Bronchial epithelial cell (primary cell): ENCODE data around the gene CLCN1. TPM values are rescaled to one million over a fixed set of nuclear protein-coding genes. Genes with fewer than 3 reads are reported as not detected.

Experiments
- DNase-seq: peaks from one replicate; pipeline ENCODE4 v3.0.0-alpha.2; 2010; ENCODE audit warnings: low read depth
- FAIRE-seq: peaks from 2 replicates; lab custom pipeline; 2011; peaks lifted over from hg19 to GRCh38; lab: Jason Lieb, UNC
- H3K27me3 ChIP-seq: 2 replicates; pipeline ENCODE4 v1.5.1; 2011; ENCODE audit warnings: low read length; ENCODE audit not compliant: control insufficient read depth, insufficient read depth
- H3K36me3 ChIP-seq: 2 replicates; pipeline ENCODE4 v1.5.1; 2011; ENCODE audit warnings: low read length; ENCODE audit not compliant: control insufficient read depth, insufficient read depth
- H3K4me3 ChIP-seq: 2 replicates; pipeline ENCODE4 v1.5.1; 2011; ENCODE audit warnings: mild to moderate bottlenecking, low read depth, low read length, control low read depth
- CTCF ChIP-seq: IDR thresholded peaks from 2 replicates; pipeline ENCODE4 v1.5.1; 2011; ENCODE audit warnings: mild to moderate bottlenecking, moderate library complexity, low read length, control low read depth, inconsistent platforms; ENCODE audit not compliant: insufficient read depth, severe bottlenecking
- total RNA-seq: library from RNA; depleted of rRNA; stranded (reverse); fragments of >200 nt; gene quantifications from 2 replicates; pipeline ENCODE4 v1.2.1, GENCODE V29; 2014

Gene CLCN1
- total RNA-seq, result under 0.01 and 0.13 TPM in 2 replicates

- no peak for FAIRE-seq
- Histone ChIP-seq H3K4me3 (no peak within 1 kb of the TSS), H3K27me3 (no peaks in the 10 kb centered on the region), H3K36me3 (no peaks in the 10 kb centered on the region)
- no peak for TF ChIP-seq CTCF
- no peak for DNase-seq
Measured at GRCh38 chr7:143315776-143316175, at the start of gene CLCN1. CLCN1 (plus strand) TSS chr7:143316111; CDS start chr7:143316213, 102 bp downstream.

- FAIRE-seq, result no peak
- TF ChIP-seq CTCF, result no peak
Measured at GRCh38 chr7:143269251-143269650, 46.7 kb upstream of the CLCN1 start.

GRCh38 chr7:143271240-143271639 is 44.7 kb upstream of the CLCN1 start:
- H3K36me3 ChIP-seq, result peaks cover 12% of the 10 kb centered on the region
- H3K4me3 ChIP-seq, result no peak overlapping the region
- no peak for DNase-seq
- H3K27me3 ChIP-seq, result no peaks in the 10 kb centered on the region
- TF ChIP-seq CTCF, result no peak
- no peak for FAIRE-seq

More at GRCh38 chr7:143269251-143269650, 46.7 kb upstream of the CLCN1 start:
- Histone ChIP-seq H3K36me3 (peaks cover 16% of the 10 kb centered on the region), H3K27me3 (no peaks in the 10 kb centered on the region), H3K4me3 (no peak overlapping the region)
- no peak for DNase-seq

GRCh38 chr7:143272871-143273270 is 43.0 kb upstream of the CLCN1 start:
- Histone ChIP-seq H3K4me3 (no peak overlapping the region), H3K27me3 (no peaks in the 10 kb centered on the region), H3K36me3 (peaks cover 7% of the 10 kb centered on the region)
- DNase-seq (no peak), FAIRE-seq (no peak)
- no peak for TF ChIP-seq CTCF

GRCh38 chr7:143279186-143280098 is 36.5 kb upstream of the CLCN1 start:
- Histone ChIP-seq H3K27me3 (no peaks in the 10 kb centered on the region), H3K4me3 (no peak overlapping the region), H3K36me3 (no peaks in the 10 kb centered on the region)
- TF ChIP-seq CTCF, result no peak
- FAIRE-seq (no peak), DNase-seq (peak; percentile 56)
